CD4-positive, alpha-beta T cell treated with Interferon gamma for 1 hour (primary cell): ENCODE data around the gene TNRC6C.
"Not testable (repeated sequence)": the region's sequence is repeated elsewhere in the genome, so short reads cannot be mapped to it uniquely, and the experiment has no call there.

Source experiments
- DNase-seq: peaks from one replicate; pipeline ENCODE4 v3.0.0-alpha.2; 2020

The TNRC6C gene

DNA sequence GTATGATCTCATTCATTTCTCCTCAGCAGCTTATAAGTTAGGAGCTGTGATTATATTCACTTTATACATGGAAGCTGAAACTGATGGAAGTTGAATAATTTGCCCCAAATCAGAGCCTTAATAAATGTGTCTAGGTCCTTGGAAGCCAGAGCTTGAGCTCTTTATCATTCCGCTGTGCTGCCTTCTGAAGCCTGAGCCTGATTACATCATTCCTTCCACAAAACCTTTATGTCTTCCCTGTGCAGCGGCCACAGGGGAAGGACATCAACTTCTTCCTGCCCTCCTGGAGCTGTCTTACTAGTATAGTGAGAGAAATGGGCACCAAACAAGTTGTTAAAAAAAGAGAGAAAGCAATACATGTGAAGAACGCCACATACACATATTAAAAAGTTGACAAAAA is 6.8 kb downstream of the TNRC6C start:
- no peak for DNase-seq

DNA sequence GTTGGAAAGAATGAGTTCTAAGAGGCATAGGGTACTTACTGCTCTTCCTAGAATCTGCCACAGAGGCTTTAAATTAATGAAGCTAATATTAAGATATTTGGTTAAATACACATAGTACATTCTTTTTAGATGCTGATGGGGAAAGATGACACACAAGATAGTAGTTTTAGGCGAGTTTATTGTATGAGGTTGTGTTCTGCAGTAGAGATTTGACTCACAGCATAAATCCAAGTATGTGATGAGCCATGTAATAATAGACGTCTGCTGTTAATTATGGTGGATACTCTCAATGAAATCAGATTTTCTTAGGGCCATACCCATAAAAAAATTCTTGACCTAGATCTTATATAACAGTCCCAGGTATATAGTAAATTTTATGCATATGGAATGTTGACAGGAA is 8.0 kb downstream of the TNRC6C start:
- DNase-seq = no peak

DNA sequence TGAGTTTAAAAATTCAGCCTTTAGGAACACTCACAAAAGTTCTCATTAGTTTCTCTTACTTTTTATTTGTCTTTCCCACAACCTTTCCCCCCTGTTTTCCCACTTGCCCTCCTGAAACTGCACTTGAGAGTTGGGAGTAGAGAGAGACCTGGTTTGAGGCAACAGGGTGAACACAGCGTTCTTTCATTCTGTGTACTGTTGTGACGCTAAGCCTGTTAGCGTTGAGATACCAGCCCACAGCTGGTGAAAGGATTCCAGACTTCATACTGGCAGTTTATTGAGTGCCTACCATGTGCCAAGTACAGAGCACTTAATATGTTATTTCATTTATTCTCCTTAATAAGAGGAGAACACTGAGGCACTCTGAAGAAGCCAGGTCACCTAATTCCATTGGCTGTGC is 10.3 kb downstream of the TNRC6C start:
- no peak for DNase-seq

DNA sequence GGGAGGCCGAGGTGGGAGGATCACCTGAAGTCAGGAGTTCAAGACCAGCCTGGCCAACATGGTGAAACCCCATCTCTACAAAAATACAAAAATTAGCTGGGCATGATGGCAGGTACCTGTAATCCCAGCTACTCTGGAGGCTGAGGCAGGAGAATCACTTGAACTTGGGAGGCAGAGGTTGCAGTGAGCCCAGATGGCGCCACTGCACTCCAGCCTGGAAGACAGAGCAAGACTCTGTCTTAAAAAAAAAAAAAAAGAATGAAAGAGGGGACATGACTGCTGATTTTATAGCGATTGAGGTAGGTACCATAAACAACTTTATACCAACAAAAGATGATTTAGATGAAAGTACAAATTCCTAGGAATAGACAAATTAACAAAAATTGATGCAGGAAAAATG is 13.8 kb downstream of the TNRC6C start:
- not testable (repeated sequence) for DNase-seq

DNA sequence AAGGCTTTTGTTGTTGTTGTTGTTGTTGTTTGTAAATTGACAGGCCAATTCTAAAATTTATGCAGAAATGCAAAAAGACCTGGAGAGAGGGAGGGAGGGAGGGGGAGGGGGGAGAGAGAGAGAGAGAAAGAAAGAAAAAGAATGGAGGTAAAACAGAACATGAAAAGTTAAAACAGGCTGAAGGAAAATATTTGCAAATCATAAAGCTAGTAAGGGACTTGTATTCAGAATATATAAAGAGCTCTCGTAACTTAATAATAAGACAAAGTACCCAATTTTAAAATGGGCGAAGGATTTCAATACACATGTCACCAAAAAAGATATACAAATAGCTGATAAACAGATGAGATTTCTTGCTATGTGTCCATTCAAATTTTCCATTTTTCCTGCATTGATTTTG is 15.4 kb downstream of the TNRC6C start:
- no peak for DNase-seq

DNA sequence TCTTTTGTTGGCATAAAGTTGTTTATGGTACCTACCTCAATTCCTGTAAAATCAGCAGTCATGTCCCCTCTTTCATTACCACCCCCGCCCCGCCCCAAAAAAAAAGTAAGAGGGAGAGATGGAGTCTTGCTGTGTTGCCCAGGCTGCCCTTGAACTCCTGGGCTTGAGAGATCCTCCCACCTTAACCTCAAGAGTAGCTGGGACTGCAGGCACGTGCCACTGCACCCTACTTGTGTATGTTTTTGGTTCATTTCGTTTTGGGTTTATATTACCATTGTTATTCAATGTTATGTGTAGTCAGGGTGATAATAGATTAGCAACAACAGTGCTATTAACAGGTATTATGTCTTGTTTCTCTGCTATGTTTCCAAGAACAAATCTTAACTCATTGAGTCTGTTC is 15.9 kb downstream of the TNRC6C start:
- no peak for DNase-seq

DNA sequence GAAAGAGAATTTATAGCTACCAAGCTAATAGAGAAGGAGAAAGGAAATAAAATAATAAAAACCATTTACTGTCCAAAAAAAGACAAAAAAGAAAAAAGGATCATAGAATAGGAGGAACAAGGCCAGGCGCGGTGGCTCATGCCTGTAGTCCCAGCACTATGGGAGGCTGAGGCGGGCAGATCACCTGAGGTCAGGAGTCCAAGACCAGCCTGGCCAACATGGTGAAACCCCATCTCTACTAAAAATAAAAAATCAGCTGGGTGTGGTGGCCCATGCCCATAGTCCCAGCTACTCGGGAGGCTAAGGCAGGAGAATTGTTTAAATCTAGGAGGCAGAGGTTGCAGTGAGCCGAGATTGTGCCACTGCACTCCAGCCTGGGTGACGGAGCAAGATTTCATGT is 23.9 kb downstream of the TNRC6C start:
- not testable (repeated sequence) for DNase-seq

DNA sequence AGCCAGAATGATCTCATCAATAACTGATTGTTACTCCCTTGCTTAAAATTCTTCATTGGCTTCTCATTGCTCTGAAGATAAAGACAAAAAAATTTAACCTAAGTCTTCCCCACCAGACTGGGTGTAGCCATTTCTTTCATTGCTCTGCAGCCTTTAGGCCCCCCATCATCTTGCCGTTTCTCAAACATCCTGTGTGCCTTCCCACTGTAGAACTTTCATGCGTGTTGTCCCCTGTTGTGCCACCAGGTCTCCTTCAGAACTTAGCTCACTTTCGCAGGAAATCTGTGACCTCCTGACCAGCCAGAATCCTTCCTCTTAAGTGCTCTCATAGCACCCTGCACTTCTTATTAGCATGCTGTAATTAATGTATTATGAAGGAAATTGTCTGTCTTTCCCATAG is 31.8 kb downstream of the TNRC6C start:
- DNase-seq = no peak

DNA sequence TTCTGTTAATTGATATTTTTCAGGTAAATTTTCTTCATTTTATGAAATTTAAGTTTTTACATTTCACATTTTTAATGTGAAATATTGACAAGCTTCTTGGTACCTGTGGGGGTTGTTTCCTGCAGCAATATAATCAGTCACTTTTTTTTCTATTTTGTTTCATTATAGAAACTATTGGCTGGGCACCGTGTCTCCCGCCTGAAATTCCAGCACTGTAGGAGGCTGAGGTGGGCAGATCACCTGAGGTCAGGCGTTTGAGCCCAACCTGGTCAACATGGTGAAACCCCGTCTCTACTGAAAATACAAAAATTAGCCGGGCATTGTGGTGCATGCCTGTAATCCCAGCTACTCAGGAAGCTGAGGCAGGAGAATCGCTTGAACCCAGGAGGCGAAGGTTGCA is 35.2 kb downstream of the TNRC6C start:
- DNase-seq = not testable (repeated sequence)

DNA sequence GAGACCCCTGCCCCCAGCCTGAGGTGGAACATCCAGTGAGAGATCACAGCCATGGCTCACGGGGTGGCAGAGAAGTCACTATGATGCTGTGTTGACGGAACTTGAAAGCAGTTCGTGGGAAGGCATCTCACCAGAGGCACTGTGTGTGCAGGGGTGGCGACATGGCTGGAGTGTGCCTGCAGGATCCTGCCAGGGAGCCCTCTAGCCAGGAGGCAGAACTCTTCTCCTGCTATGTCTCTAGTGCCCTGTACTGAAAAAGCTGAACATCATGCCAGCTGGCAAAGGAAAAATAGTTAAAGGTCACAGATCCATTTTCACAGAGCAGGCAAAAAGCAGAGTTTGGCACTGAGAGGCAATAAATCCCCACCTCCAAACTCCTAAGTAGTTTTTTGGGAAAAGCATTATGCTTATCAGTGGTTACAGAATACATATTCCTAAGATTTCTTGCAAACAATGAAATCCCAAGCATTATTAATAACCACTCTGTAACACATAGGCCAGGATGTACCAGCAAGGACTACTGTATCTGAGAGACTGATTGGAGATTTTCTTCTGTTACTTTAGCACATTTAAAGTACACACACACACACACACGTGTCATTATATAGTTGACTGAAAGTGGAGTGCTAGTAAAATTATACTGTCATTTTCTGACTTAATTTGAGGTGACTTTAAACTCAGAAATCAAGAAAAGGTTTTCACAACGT is 36.8 kb downstream of the TNRC6C start:
- DNase-seq = no peak

DNA sequence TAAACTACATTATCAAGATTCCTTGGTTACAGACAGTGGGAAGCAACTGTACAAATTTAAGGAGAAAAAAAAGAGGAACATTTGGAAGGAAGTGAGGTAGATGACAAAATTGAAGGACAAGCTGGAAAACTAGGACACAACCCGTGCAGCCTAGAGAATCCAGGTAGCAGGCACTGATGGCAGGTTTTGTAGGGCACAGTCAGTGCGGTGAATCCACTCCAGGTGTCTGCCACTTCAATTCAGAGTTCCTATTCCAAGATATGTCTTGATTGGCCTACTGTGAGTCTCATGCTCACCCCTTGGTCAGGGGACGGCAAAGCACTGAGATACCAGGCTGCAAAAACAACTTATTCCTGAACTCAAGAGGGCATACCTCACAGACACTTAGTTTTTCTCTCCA is 37.8 kb downstream of the TNRC6C start:
- no peak for DNase-seq

DNA sequence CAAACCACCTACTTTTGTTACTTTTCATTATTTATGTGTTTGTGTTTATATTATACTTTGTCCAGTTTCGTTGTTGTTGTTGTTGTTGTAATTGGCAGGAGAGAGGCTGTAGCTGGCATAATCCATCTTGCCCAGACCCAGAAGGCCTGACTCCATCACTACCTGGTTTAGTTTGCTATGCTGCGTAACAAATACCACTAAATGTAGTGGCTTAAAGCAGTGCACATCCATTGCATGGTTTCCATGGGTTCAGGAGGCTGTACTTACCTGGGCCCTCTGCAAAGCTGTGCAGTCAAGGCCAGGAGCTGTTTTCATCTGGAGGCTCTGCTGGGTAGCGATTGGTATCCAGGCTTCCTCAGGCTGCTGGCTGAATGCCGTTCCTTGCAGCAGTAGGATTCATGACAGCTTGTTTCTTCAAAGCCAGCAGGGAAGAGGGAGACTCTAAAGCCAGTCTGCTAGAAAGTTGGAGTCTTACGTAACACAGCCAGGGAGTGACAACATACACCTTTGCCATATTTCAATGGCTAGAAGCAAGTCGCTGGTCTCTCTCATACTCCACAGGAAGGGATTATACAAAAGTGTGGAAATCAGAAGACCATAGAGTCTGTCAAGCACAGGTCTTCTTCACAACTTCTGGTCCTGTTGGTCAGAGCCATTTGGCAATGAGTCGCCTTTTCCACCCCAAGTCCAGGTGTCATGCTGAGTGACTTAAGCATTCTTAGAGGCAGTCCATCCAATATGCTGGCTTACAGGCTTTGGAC is 41.1 kb downstream of the TNRC6C start:
- DNase-seq = no peak

DNA sequence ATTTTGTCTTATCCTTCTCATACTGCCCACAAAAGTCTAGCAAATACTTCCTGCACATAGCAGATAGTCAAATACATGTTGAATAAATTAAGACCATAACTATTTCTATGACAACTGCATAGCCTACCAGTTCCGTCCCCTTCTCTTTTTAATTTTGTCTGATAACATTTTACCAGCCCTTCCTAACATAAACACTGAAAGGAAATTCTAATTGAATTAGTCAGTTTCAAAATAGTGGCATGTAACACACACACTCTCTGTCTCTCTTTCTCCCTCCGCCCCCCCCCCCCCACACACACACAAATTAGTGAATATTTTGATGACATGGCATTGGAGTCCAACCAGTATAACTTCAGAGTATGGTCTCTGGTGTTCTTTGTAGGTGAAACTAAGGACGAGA is 41.8 kb downstream of the TNRC6C start:
- DNase-seq = no peak

DNA sequence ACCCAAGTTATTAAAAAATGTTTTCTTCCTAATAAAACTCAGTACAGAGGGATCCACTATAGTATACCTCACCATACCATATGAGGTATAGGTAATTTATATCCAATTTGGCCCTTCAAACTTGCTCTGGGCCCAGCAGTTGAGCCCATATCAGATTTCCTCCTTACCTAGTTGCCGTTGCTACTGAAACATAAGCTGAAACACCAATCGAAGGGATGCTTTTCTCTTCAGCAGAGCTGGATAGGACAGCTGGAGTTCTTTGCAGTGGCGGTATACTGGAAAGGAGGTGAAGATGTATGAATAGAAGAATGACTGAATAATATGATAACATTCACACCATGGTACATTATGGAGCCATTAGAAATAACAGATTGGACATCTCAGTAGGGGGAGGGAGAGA is 42.7 kb downstream of the TNRC6C start:
- DNase-seq = no peak

DNA sequence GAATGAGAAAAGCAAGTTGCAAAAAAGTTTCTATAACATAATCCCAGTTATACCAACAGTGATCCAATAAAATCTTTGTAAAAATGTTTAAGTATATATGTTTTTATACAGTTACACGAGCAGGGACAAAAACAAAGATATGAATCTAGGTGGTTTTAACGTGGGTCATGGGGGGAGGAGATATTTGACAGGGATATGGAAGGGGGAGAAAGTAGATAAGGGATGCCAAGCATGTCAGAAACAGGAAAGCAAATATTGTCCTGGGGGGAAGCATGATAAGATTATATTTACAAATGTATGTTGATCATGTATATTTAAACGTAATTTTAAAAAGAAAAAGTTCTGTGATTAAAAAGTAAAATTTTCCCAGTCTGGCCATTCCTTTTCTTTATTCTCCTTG is 43.1 kb downstream of the TNRC6C start:
- no peak for DNase-seq

DNA sequence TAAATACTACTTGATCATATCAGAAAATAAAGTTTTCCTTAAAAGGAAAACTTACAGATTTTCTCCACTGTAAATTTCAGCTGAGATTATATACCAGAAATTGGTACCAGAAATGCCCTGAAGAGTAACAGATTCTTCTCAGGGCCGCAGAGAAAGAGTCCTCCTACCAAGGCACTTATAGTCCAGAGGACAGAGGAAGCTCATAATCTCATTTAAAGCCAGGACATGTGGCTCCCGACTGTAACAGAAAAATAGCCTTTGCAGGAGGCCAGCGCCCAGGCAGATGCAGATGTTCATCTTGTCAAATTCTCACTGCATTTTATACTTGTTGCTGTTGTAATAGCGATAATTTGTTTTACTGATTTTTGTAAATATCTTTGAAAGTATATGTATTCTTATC is 43.7 kb downstream of the TNRC6C start:
- DNase-seq = no peak

DNA sequence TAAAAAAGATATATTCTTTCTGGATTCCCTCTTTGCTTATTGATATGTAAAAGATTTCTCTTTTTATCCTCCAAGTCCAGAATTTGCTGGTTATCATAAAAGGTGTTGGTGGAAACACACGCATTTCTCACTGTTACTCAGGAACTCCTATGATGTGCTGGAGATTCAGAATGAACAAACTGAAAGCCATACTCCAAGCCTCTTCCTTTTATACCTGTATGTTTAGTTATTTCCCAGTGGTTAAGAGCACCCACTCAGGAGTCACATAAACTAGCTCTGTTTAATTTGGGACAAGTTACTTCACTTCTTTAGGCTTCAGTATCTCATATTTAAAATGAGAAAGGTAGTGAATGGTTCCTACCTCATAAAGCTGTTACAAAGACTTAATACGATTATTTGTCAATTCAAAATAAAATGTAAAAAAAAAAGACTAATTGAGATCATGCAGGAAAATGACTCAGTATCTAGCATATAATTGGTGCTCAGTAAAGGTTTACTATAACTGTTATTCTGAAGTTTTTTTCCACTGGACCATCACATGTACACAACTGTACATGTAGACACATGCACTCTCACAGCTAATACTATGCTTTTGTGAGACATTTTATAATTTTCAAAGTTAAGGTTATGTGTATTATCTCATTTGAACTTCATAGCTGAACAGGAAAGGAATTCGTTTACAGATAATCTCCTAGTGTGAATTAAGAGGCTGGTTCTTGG is 47.1 kb downstream of the TNRC6C start:
- no peak for DNase-seq

DNA sequence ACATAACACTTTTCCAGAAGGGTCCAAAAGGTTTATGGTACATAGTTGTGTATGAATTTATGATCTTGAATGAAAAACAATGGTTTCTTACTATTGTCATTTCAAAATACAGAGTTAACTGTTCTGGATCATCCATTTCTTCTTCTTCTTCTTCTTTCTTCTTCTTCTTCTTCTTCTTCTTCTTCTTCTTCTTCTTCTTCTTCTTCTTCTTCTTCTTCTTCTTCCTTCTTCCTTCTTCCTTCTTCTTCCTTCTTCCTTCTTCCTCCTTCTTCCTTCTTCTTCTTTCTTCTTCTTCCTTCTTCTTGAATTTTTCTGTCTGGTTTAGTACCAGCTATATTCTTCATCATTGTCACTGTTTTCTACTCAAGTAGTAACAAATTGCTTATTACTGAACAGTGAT is 47.8 kb downstream of the TNRC6C start:
- DNase-seq = no peak

DNA sequence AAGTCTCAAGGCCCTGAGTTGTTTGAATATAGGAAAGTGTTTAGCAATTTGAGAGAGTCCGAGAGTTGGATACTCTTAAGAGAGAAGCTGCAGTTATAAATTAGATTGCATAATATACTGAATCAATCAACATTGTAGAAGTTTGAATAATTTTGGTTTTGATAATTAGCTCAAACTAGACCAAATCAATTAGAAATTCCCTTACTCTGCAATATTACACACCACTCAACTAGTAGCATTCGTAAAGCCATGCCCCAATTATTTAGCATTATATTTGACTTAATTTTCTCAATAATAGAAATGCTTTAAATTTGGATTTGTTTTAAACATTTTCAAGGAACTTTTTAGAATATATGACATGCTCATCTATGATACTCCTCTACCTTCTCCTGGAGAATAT is 49.1 kb downstream of the TNRC6C start:
- no peak for DNase-seq

DNA sequence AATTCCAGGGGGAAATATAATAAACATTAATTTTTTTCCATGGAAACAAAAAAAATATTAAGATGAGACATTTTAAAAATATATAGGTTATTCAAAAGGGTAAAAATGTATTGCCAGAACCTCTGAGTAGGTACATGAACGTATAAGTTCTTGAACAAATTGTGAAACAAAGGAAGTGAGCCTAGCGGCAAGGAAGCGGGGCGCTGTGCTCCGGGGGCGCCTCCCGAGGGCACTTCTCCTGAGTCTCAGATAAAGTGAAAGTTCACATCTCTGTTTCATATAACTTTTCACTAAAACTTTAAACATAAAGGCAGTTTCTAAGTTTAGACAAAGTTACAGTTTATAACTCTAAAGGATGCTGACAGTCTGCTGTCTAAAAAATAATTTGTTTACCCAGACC is 52.3 kb downstream of the TNRC6C start:
- no peak for DNase-seq

DNA sequence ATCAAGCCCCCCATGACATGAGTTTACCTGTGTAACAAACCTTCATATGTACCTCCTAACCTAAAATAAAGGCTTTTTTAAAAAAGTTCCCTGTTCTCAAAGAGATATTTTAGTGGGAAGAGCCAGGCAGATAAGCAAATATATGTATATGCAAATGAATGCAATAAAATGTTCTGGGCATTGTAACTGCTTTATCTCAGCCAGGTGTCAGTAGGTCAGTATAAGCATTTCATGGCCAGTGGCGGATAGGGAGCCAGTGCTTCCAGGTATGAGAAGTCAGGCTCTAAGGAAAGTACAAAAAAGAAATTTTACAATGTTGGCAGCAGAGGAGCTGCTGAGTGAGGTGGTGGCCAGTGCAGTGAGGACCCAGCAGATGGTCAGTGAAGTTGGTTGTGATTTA is 53.9 kb downstream of the TNRC6C start:
- no peak for DNase-seq

DNA sequence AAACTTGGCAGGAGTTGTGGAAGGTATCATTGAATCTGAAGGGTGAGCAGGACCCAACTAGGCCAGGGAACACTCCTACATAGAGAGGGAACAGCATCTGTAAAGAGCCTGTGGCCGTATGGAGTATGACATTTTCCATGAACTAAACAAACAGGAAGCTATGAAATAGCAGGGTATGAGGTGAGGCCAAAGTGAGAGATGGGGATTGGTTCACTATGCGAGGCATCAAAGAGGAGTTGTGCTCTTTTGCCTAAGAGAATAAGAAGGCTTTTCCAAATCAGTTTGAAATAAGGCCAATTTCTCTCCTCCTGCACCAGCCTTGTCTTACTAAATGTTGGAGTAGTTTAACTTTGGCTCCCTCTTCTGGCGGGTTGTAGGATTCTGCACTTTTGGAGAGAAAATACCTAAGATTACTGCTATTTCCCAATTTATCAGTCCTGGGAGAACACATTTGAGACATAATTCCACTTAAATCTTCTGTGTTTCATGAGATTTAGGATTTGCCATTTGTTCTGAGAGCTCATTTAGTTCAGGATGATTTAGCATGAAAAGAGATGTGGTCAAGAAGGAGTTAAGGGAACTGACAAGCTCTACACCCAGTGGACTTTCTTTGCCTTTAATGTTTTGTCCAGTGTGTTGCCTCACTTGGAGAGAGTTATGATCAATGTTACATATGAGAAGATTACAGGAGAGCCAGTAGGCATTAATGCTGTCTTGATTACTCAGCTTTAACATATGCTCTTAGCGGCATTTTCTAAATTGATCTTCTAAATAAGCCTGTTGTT is 55.4 kb downstream of the TNRC6C start:
- DNase-seq = peak; percentile 19

DNA sequence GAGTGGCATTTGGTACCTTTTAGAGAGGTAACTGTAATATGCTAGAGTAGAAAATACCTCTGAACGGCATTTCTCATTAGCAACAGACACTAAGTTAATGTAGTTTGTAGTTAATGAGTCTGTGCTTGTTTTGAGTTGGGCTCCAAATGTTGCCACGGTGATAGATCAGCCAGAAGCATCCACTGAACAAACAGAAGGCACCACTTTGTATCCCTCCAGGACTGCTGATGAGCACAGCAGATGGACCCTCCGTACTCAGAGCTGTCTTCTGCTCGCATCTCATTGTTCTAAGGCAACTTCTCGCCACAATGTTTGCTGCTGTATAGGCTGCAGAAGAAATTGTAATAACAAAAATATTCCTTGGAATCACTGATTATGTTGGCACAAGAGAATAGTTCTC is 56.1 kb downstream of the TNRC6C start:
- no peak for DNase-seq
